AG09309 (cell line): ENCODE results near the gene MTCH2.

Experiments used
- DNase-seq: peaks from one replicate; pipeline ENCODE4 v3.0.0-alpha.2; 2010; ENCODE audit warnings: low read depth
- H3K4me3 ChIP-seq: 2 replicates; pipeline ENCODE4 v1.5.1; 2011; ENCODE audit warnings: mild to moderate bottlenecking, low read depth, low read length, moderate library complexity; ENCODE audit not compliant: control insufficient read depth
- TF ChIP-seq, protein P1 (sequence below): IDR thresholded peaks from 2 replicates; pipeline ENCODE4 v1.5.1; 2011; ENCODE audit warnings: mild to moderate bottlenecking, low read depth, low read length, inconsistent platforms; ENCODE audit not compliant: insufficient read depth, control insufficient read depth; ENCODE audit errors: missing control alignments

MTCH2 gene

DNA sequence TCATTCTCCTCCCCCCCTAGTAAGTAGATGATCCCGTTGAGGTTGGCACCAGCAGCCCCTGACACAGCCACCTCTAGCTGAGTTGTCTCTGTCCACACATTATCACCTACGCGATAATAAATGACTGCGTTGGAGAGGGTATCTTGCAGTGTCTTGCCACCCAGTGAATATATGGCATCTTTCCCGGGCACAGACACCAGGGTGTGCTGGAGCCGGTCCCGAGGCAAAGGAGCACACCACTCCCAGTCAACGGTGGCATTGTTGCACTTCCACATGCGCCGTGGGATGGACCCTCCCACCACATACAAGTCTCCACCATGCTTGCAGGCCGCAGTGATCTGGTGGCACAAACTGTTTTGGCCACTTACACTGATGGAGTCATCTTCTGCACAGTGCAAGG, 69.0 kb downstream of the MTCH2 start:
- TF ChIP-seq, protein P1, sequence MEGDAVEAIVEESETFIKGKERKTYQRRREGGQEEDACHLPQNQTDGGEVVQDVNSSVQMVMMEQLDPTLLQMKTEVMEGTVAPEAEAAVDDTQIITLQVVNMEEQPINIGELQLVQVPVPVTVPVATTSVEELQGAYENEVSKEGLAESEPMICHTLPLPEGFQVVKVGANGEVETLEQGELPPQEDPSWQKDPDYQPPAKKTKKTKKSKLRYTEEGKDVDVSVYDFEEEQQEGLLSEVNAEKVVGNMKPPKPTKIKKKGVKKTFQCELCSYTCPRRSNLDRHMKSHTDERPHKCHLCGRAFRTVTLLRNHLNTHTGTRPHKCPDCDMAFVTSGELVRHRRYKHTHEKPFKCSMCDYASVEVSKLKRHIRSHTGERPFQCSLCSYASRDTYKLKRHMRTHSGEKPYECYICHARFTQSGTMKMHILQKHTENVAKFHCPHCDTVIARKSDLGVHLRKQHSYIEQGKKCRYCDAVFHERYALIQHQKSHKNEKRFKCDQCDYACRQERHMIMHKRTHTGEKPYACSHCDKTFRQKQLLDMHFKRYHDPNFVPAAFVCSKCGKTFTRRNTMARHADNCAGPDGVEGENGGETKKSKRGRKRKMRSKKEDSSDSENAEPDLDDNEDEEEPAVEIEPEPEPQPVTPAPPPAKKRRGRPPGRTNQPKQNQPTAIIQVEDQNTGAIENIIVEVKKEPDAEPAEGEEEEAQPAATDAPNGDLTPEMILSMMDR, result no peak

DNA sequence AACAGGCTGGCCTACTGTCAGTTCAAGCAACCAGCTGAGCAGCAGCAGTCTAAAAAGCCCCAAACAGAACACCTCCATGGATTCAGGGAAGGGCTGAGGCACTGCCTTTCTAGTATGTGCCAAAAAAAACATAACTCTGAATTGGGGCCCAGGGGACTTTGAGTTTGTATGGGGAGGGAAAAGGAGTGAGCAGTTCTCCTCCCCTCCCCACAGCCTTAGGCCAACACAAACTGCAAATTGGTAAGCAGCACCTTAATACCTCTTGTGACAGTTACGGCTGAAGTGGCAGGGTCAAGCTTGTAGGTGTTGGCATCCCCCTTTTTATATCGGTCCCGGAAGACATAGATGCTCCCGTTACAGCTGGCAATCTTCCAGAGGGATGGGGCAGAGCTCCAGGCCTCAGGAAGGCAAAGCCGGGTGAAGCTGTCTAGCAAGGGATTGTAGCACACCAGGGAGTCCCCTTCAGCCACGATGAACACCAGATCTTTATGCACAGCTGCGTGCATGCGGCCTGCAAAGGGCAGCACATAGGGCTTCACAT, 69.6 kb downstream of the MTCH2 start:
- no peak overlapping the region for H3K4me3 ChIP-seq
- no peak for DNase-seq
- TF ChIP-seq, protein P1, result no peak

More for the DNA sequence above, 69.0 kb downstream of the MTCH2 start:
- DNase-seq, result no peak
- no peak overlapping the region for H3K4me3 ChIP-seq

DNA sequence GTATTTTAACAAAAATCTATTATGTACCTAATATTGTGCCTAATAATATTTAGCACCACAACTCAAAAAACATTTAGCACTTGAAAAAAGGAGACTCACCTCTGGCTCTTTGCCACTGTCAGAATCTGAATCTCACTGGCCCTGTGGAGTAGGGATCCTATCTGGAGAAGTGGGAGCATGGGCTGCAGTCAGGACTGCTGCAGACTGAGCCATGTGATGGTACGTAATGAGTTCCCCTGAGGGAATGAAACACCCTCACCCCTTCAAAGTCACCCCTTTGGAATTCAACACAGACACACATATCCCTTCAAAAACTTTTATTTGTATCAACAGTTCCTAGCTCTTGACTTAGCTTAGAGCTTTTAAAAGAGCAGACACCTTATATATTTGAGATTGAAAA, 70.5 kb downstream of the MTCH2 start:
- DNase-seq, result no peak
- TF ChIP-seq, protein P1, result no peak
- H3K4me3 ChIP-seq, result no peak overlapping the region

DNA sequence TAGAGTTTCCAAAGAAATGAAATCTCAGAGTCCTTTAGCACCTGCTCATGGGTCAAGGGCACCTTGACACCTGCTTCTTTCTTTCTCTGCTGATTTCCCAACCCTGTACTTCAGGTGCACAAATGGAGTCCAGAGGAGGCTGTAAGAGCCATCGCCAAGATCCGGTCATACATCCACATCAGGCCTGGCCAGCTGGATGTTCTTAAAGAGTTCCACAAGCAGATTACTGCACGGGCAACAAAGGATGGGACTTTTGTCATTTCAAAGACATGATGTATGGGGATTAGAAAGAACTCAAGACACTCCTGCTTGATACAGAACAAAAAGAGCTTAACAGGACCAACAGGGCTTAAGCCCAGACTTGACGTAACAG, 71.0 kb downstream of the MTCH2 start:
- TF ChIP-seq, protein P1, result no peak
- DNase-seq, result no peak
- H3K4me3 ChIP-seq, result no peak overlapping the region

DNA sequence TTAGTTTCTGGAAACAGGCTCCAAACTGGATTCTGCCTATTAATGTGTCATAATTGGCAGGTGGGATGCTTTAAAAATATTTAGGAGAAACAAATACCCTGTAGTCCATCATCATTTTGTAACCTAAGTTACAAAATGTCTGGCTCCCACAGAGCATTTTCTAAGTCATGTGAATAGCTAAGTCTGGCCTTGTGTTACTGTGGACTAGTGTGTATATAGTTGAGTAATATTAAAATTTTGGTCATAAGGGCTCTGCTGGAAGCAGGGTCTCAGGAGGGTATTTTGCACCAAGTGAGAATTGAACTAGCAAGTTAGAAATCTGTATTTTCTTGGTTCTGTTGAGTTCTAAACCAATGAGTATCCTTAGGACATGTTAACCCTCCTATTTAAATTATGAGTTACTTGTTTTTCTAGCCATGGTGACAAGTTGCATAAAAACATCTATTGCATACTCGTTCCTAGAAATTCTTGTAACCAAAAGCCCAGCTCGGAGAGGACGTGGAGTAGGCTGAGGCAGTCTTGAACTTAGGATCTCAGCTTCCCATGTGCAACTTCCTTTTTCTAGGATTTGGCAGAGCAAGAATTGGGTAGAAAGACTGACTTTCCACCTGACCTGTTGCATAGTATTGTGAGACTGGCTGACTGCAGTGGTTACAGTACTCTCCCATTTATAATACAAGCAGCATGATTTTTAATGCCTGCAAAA, 71.6 kb downstream of the MTCH2 start:
- no peak for DNase-seq
- no peak overlapping the region for H3K4me3 ChIP-seq
- TF ChIP-seq, protein P1, result no peak

DNA sequence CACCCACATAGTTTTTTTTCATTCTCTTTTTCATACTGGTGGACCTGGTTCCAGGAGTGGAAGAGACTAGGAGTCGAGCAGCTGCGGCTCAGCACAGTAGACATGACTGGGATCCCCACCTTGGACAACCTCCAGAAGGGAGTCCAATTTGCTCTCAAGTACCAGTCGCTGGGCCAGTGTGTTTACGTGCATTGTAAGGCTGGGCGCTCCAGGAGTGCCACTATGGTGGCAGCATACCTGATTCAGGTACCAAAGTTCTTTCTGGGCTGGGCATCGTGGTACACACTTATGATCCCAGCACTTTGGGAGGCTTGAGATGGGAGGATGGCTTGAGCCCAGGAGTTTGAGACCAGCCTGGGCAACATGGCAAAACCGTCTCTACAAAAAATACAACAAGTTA, 72.7 kb downstream of the MTCH2 start:
- no peak for DNase-seq
- no peak overlapping the region for H3K4me3 ChIP-seq
- TF ChIP-seq, protein P1, result no peak
